CD14-positive monocyte (primary cell): ENCODE measurements around the gene BSPH1. TPM values are rescaled to one million over a fixed set of nuclear protein-coding genes. Genes with fewer than 3 reads are reported as not detected.
"Not testable (repeated sequence)": the region's sequence is repeated elsewhere in the genome, so short reads cannot be mapped to it uniquely, and the experiment has no call there.

Experiments used
- DNase-seq, 3 donors: peaks; one replicate each; pipeline ENCODE4 v3.0.0-alpha.2; 2011 to 2022
- H2AFZ ChIP-seq: 2 replicates; pipeline ENCODE4 v1.6.0; 2012; ENCODE audit warnings: mild to moderate bottlenecking, low read depth, low read length, inconsistent platforms; ENCODE audit not compliant: insufficient read depth, poor library complexity, severe bottlenecking
- H3K27ac ChIP-seq, 2 donors: 1 replicate in 1 of 2; 2 replicates in 1 of 2; pipeline ENCODE4 v1.5.1; 2012 to 2013; ENCODE audit warnings: low read length in 2 of 2, control low read depth in 1 of 2, inconsistent platforms in 1 of 2, low read depth in 1 of 2, mild to moderate bottlenecking in 1 of 2
- H3K27me3 ChIP-seq, 2 donors: one replicate each; pipeline versions ENCODE4 v1.6.0 to v1.6.1; 2011 to 2013; ENCODE audit warnings: low read length in 2 of 2; ENCODE audit not compliant: control insufficient read depth in 2 of 2, insufficient read depth in 2 of 2
- H3K36me3 ChIP-seq, 2 donors: replicated peaks in 1 of 2; 1 replicate in 1 of 2; 2 replicates in 1 of 2; pipeline versions ENCODE4 v1.5.1 to v1.6.1; 2012 to 2013; ENCODE audit warnings: low read length in 2 of 2, control low read depth in 1 of 2, inconsistent platforms in 1 of 2, mild to moderate bottlenecking in 1 of 2; ENCODE audit not compliant: insufficient read depth in 2 of 2, control insufficient read depth in 1 of 2
- H3K4me1 ChIP-seq, 2 donors: 1 replicate in 1 of 2; 2 replicates in 1 of 2; pipeline versions ENCODE4 v1.5.1 to v1.6.1; 2012 to 2013; ENCODE audit warnings: low read length in 2 of 2, control low read depth in 1 of 2, inconsistent platforms in 1 of 2, mild to moderate bottlenecking in 1 of 2, moderate library complexity in 1 of 2; ENCODE audit not compliant: insufficient read depth in 2 of 2, control insufficient read depth in 1 of 2
- H3K4me2 ChIP-seq: replicated peaks from 2 replicates; pipeline ENCODE3; 2012; ENCODE audit warnings: low read length, moderate library complexity, mild to moderate bottlenecking; ENCODE audit not compliant: poor library complexity, severe bottlenecking; ENCODE audit errors: extremely low read depth
- H3K4me3 ChIP-seq, 3 experiments: fragments of 200-600 bp in 1 of 3; sonication (generic) in 1 of 3; replicated peaks in 1 of 3; 1 replicate in 2 of 3; 2 replicates in 1 of 3; pipeline ENCODE4 v1.5.1; 2011 to 2013; ENCODE audit warnings: low read length in 3 of 3, mild to moderate bottlenecking in 3 of 3, control low read depth in 2 of 3, low read depth in 2 of 3, inconsistent platforms in 1 of 3, moderate library complexity in 1 of 3
- H3K79me2 ChIP-seq: 2 replicates; pipeline ENCODE4 v1.6.0; 2012; ENCODE audit warnings: mild to moderate bottlenecking, control low read depth, inconsistent platforms, low read length, moderate library complexity; ENCODE audit not compliant: insufficient read depth
- H3K9ac ChIP-seq: 2 replicates; pipeline ENCODE4 v1.6.0; 2017; ENCODE audit warnings: low read length, mild to moderate bottlenecking; ENCODE audit not compliant: insufficient read depth, poor library complexity, severe bottlenecking
- H3K9me3 ChIP-seq, 2 donors: replicated peaks in 1 of 2; 1 replicate in 1 of 2; 2 replicates in 1 of 2; pipeline versions ENCODE4 v1.5.1 to v1.6.1; 2012 to 2013; ENCODE audit warnings: low read length in 2 of 2, control low read depth in 1 of 2; ENCODE audit not compliant: control insufficient read depth in 1 of 2, insufficient read depth in 1 of 2
- H4K20me1 ChIP-seq: 2 replicates; pipeline ENCODE4 v1.6.0; 2012; ENCODE audit warnings: mild to moderate bottlenecking, low read length, control low read depth, moderate library complexity; ENCODE audit not compliant: insufficient read depth
- H3K27ac Mint-ChIP-seq, 7 donors: one replicate each; pipeline ENCODE4 v1.8.0; 2020; ENCODE audit warnings: mild to moderate bottlenecking in 7 of 7, mixed read lengths in 7 of 7, moderate library complexity in 6 of 7, inconsistent platforms in 2 of 7
- H3K27me3 Mint-ChIP-seq, 3 donors: one replicate each; pipeline ENCODE4 v1.8.0; 2021 to 2022; ENCODE audit warnings: low read depth in 3 of 3, mild to moderate bottlenecking in 3 of 3, mixed read lengths in 3 of 3, moderate library complexity in 3 of 3, inconsistent platforms in 1 of 3
- H3K36me3 Mint-ChIP-seq, 2 donors: one replicate each; pipeline ENCODE4 v1.8.0; 2020; ENCODE audit warnings: mixed read lengths in 2 of 2, inconsistent platforms in 1 of 2, mild to moderate bottlenecking in 1 of 2
- H3K4me1 Mint-ChIP-seq: one replicate; pipeline ENCODE4 v1.8.0; 2020; ENCODE audit warnings: mild to moderate bottlenecking, mixed read lengths
- H3K4me3 Mint-ChIP-seq, 2 donors: one replicate each; pipeline ENCODE4 v1.8.0; 2020; ENCODE audit warnings: mild to moderate bottlenecking in 2 of 2, mixed read lengths in 2 of 2, moderate library complexity in 1 of 2
- H3K9me3 Mint-ChIP-seq, 7 donors: one replicate each; pipeline ENCODE4 v1.8.0; 2020 to 2022; ENCODE audit warnings: mixed read lengths in 7 of 7, mild to moderate bottlenecking in 6 of 7, moderate library complexity in 6 of 7, inconsistent platforms in 2 of 7
- WGBS: methylation state at CpG from one replicate; pipeline ENCODE4 v1.1.5; 2013; ENCODE audit warnings: missing lambda C conversion rate; ENCODE audit not compliant: insufficient coverage; 5-methylcytosine and 5-hydroxymethylcytosine counted together
- intact Hi-C, 2 donors: fragments of 100-400 bp; cut with micrococcal nuclease; formaldehyde crosslinking; loops; one replicate each; pipeline versions ENCODE4 v1.15.0 to v1.15.1; 2023
- polyA plus RNA-seq, 3 donors: library from polyadenylated mRNA; depleted of rRNA in 1 of 3; unstranded in 2 of 3; stranded (reverse) in 1 of 3; fragments of 300-500 nt in 2 of 3; fragments of >200 nt in 1 of 3; fragmentation: Illumina TruSeq in 2 of 3; gene quantifications; 1 replicate in 2 of 3; 2 replicates in 1 of 3; pipeline ENCODE4 v1.2.3, GENCODE V29; 2012 to 2021
- TF ChIP-seq, protein P1 (sequence below): fragments of 200-600 bp; IDR thresholded peaks from one replicate; pipeline ENCODE4 v1.8.0; 2022; ENCODE audit warnings: antibody characterized with exemption, mild to moderate bottlenecking

The BSPH1 gene
- polyA plus RNA-seq, 3 donors, result not detected

DNA sequence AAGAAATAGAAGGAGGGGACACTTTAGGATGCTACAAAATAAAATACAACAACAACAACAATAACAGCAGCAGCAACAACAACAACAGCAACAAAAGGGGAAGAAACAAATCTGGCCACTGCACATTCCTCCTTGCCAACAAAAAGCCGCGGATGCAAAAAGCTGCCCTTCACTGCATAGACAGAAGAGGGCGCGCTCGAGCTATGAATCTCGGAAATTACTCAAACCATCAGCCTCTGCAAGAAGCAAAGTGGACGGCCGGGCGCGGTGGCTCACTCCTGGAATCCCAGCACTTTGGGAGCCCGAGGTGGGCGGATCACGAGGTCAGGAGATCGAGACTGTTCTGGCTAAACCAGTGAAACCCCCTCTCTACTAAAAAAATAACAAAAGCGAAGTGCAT, 71.9 kb downstream of the BSPH1 start:
- H3K4me1 Mint-ChIP-seq, H3K27ac Mint-ChIP-seq, H3K27me3 ChIP-seq, intact Hi-C loops, DNase-seq, H3K4me2 ChIP-seq, H3K27ac ChIP-seq, H3K4me3 ChIP-seq, H3K27me3 Mint-ChIP-seq, H3K9ac ChIP-seq, H3K4me1 ChIP-seq, H3K79me2 ChIP-seq, H3K36me3 ChIP-seq, H2AFZ ChIP-seq, H3K36me3 Mint-ChIP-seq, H4K20me1 ChIP-seq, H3K9me3 ChIP-seq, H3K9me3 Mint-ChIP-seq, H3K4me3 Mint-ChIP-seq: not testable (repeated sequence)
- TF ChIP-seq, protein P1, sequence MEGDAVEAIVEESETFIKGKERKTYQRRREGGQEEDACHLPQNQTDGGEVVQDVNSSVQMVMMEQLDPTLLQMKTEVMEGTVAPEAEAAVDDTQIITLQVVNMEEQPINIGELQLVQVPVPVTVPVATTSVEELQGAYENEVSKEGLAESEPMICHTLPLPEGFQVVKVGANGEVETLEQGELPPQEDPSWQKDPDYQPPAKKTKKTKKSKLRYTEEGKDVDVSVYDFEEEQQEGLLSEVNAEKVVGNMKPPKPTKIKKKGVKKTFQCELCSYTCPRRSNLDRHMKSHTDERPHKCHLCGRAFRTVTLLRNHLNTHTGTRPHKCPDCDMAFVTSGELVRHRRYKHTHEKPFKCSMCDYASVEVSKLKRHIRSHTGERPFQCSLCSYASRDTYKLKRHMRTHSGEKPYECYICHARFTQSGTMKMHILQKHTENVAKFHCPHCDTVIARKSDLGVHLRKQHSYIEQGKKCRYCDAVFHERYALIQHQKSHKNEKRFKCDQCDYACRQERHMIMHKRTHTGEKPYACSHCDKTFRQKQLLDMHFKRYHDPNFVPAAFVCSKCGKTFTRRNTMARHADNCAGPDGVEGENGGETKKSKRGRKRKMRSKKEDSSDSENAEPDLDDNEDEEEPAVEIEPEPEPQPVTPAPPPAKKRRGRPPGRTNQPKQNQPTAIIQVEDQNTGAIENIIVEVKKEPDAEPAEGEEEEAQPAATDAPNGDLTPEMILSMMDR, result peak; percentile 57
- WGBS, result no CpG with 5 or more reads among the region's 15 CpGs

Other genes starting within 250 kb of the BSPH1 start
- gene NOP53, start 246.6 kb downstream of the BSPH1 start, polyA plus RNA-seq, result 100 to 1,000 TPM in 1 of 3 donors, 10 to 100 TPM in 2; 47.5 to 193 (median 70.4) TPM
- gene SELENOW, start 213.5 kb downstream of the BSPH1 start, polyA plus RNA-seq, result 100 to 1,000 TPM; 103 to 204 (median 171) TPM
- gene TPRX1, start 187.6 kb downstream of the BSPH1 start, polyA plus RNA-seq, result not detected
- gene CRX, start 170.2 kb downstream of the BSPH1 start, polyA plus RNA-seq, result not detected
- not detected for gene TPRX2, start 132.9 kb downstream of the BSPH1 start, polyA plus RNA-seq
- gene SULT2A1, start 105.9 kb downstream of the BSPH1 start, polyA plus RNA-seq, result not detected
- gene ELSPBP1, start 2.5 kb upstream of the BSPH1 start, polyA plus RNA-seq, result not detected
- gene CABP5, start 51.9 kb upstream of the BSPH1 start, polyA plus RNA-seq, result under 1 TPM in 1 of 3 donors, not detected in 2; 0.17 TPM
- gene PLA2G4C, start 118.6 kb upstream of the BSPH1 start, polyA plus RNA-seq, result 10 to 100 TPM in 1 of 3 donors, 1 to 10 TPM in 2; 3.8 to 14.5 (median 8.5) TPM
- gene LIG1, start 178.2 kb upstream of the BSPH1 start, polyA plus RNA-seq, result 10 to 100 TPM in 1 of 3 donors, 1 to 10 TPM in 2; 2.5 to 11.3 (median 3.6) TPM
- 1 to 10 TPM in 1 of 3 donors, under 1 TPM in 2; 0.28 to 2.5 (median 0.97) TPM for gene ZSWIM9, start 178.5 kb upstream of the BSPH1 start, polyA plus RNA-seq